ENCODE measurements around the gene STH.

DNA sequence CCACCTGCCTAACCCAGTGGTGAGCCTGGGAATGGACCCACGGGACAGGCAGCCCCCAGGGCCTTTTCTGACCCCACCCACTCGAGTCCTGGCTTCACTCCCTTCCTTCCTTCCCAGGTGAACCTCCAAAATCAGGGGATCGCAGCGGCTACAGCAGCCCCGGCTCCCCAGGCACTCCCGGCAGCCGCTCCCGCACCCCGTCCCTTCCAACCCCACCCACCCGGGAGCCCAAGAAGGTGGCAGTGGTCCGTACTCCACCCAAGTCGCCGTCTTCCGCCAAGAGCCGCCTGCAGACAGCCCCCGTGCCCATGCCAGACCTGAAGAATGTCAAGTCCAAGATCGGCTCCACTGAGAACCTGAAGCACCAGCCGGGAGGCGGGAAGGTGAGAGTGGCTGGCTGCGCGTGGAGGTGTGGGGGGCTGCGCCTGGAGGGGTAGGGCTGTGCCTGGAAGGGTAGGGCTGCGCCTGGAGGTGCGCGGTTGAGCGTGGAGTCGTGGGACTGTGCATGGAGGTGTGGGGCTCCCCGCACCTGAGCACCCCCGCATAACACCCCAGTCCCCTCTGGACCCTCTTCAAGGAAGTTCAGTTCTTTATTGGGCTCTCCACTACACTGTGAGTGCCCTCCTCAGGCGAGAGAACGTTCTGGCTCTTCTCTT is 2.6 kb upstream of the STH start:
- TF ChIP-seq, protein P1, sequence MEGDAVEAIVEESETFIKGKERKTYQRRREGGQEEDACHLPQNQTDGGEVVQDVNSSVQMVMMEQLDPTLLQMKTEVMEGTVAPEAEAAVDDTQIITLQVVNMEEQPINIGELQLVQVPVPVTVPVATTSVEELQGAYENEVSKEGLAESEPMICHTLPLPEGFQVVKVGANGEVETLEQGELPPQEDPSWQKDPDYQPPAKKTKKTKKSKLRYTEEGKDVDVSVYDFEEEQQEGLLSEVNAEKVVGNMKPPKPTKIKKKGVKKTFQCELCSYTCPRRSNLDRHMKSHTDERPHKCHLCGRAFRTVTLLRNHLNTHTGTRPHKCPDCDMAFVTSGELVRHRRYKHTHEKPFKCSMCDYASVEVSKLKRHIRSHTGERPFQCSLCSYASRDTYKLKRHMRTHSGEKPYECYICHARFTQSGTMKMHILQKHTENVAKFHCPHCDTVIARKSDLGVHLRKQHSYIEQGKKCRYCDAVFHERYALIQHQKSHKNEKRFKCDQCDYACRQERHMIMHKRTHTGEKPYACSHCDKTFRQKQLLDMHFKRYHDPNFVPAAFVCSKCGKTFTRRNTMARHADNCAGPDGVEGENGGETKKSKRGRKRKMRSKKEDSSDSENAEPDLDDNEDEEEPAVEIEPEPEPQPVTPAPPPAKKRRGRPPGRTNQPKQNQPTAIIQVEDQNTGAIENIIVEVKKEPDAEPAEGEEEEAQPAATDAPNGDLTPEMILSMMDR (IDR thresholded peaks at IDR 0.05), result no peak
- TF ChIP-seq EP300 (IDR thresholded peaks at IDR 0.05) (no peak), POLR2A (IDR thresholded peaks at IDR 0.05; ENCODE audit: low read depth) (no peak), POLR2AphosphoS5 (IDR thresholded peaks at IDR 0.05) (no peak)

Measured in esophagus muscularis mucosa (tissue), 4 donors.